Activated effector memory CD4-positive, alpha-beta T cell treated with anti-CD3 and anti-CD28 coated beads, Interleukin-2, amount 50 U/mL, for 16 hours (primary cell): Measurements from ENCODE around the gene PUS1.

ENCODE experiments used
- DNase-seq: peaks from one replicate; pipeline ENCODE4 v3.0.0-alpha.2; 2020

Gene PUS1

DNA sequence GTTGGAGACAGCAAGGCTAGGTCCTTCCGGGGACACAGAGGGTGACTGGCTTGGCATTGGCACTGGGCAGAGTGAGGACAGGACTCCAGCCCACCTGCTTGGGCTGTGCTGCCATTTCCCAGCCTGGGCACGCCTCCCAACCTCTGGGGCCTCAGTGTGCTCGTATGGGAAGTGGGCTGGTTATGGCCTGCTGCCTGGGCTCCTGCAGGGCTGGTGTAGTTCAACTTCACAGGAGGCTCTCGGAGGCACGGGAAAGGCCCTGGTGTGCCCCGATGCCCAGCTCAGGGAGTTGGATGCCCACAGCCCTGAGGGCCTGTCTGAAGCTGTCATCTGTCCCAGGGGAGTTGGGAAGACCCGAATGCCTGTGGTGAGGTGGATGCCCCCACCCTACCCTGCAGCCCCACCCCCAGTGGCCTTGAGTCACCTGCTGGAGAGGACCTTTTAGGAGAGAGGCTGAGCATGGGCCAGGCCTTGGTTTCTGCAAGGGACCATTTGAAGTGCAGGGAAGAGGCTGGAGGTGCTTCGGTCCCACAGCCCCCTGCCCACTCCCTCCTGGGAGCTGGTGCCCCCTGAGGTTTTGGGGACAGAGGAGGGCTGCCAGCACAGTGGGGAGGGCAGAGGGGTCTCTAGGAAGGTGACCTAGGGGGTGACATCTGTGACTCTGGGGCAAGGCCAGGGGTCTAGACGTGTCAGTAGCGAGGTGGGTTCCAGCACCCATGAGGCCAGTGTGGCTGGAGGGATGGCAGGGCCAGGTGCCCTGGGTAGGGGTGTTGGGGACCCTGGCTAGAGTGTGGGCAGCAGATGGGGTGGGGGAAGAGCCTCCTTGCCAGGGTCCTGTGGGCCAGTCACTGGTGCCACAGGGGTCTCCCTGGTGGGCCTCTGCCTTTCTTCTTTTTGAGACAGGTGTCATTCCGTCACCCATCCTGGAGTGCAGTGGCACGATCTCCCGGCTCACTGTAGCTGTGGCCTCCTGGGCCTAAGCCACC is 25.5 kb upstream of the PUS1 start:
- no peak for DNase-seq

DNA sequence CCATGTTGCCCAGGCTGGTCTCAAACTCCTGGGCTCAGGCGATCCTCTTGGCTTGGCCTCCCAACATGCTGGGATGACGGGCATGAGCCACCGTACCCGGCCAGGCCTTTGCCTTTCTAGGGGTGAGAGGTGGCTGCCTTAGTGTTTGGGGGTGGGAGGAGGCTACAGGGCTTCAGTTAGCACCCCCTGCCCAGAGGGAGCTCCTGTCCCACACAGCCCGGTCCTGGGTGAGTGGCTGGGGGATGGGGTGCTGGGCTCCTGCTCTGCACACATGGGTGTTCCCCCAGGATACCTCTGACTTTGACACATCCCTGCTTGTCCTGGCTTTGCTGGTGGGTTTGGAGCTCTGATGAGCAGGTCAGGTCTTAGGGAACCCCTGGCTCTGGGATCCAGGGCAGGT is 24.7 kb upstream of the PUS1 start:
- no peak for DNase-seq

- no peak for DNase-seq
Observed at GRCh38 chr12:131905081-131905629, 23.9 kb upstream of the PUS1 start.

DNA sequence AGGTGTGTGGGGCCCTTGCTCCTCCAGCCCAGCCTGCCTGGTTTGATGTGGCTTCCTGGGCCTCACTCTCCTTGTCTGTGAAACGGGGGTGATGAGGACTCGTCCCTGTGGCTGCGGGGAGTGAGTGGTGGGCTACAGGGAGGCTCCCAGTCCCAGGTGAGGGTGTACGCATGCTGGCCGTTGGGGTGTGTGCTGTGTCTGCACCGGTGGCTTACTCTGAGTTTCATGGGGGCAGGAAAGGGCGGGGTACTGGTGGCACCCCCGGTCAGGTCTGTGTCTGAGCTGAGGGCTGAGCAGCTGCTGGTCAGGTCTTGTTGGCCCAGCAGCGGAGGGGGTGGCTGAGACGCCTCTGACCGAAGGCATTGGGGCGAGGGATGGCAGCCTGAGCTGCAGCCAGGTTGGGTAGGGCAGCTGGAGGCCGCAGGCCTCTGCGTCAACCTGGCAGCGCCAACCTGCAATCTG is 23.4 kb upstream of the PUS1 start:
- no peak for DNase-seq

DNA sequence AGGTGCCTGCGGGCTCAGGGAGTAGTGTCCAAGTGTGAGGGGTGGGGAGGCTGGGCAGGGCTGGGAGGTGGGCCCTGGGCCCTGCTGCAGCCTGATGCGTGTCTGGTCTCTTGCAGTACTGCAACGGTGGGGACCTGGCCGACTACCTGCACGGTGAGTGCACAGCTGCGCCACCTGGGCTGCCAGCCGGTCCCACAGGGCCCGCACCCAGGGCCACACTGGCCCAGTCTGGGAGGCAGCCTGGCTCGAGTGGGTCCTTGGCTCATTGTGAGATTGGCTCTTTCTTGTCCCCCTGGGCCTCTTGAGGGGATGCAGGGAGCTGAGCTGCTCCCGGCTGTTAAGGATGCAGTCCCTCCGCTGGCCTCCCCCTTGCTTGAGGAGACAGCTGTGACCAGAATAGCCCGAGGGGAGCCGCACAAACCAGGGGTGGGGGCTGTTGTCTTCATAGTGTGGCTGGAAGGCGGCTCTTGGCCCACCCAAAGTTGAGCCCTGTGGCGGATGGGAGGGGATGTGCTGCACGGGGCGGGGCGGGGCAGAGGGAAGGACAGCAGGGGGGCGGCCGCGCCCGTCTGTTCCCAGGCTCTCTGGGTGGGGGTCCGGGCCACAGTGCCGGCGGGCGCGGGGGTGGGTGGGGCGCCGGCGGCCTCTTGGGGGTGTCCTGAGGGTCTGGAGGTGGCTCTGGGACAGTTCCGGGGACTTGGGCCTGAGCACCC is 21.5 kb upstream of the PUS1 start:
- DNase-seq, result no peak

GRCh38 chr12:131908092-131909080 is 20.7 kb upstream of the PUS1 start:
- DNase-seq, result no peak

DNA sequence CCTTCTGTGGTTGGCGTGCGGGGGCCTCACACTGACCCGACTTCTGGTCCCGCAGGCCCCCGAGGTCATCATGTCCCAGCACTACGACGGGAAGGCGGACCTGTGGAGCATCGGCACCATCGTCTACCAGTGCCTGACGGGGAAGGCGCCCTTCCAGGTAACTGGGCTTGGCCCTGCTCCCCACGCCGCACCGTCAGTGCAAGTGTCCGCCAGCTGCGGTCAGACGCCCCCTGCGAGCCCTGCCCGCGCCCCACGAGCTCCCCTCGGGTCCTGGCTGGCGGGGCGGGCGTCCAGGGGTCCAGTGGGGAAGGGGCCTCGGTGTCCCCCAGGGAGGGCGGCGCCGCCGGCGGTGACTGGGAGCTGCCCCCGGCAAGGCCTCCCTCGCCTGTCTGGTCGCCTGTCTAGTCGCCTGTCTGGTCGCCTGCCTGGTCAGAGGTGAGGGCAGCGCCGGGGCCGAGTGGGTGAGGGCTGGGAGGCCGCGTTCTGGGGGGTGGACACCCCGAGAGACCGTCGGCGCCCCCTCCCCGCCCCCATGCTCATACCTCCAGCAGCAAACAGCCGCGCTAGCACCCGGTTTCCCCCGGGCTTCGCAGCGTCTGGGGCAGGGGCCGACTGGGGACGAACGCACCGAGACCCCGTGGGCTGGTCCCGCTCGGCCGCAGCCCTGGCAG is 19.9 kb upstream of the PUS1 start:
- no peak for DNase-seq

DNA sequence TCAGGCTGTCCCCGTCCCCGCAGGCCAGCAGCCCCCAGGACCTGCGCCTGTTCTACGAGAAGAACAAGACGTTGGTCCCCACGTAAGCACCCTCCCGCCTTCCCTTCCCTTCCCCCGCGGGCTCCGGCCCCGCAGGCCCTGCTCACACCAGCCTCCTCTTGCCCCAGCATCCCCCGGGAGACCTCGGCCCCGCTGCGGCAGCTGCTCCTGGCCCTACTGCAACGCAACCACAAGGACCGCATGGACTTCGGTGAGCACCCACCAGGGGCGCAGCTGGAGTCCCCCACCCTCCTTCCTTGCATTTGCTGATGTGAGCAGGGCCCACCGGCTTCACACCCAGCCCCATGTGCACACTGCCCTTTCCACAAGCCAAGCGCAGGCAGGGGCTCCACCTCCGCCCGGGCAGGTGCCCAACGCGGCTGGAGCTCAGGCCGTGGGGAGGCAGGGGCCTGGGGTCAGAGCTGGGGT is 19.3 kb upstream of the PUS1 start:
- DNase-seq, result no peak

- no peak for DNase-seq
Observed at GRCh38 chr12:131910302-131911027, 18.6 kb upstream of the PUS1 start.

GRCh38 chr12:131911028-131911650 is 17.9 kb upstream of the PUS1 start:
- DNase-seq, result no peak

DNA sequence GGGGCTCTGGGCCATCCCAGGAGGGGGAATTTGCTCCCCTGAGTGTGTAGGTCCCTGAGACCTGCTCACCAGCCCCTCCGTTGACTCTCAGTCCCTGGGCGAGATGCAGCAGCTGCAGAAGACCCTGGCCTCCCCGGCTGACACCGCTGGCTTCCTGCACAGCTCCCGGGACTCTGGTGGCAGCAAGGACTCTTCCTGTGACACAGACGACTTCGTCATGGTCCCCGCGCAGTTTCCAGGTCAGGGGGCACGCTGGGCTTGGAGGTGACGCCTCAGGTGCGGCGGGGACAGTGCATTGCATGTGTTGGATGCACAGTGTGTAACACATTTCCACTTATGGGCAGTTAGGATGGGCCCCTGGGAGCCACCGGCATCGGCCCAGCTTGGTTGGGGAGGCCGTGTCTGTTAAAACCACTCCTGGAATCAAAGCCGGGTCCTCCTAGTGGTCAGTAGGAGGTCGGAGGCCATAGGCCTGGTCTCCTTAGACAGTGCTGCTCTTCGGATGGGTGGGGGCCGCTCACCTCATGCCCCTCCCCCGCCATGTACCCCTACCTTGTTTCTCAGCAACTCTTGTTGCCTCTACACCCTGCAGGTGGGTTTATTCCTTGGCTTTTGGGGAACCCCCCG is 17.1 kb upstream of the PUS1 start:
- no peak for DNase-seq

- no peak for DNase-seq
Observed at GRCh38 chr12:131912518-131913274, 16.4 kb upstream of the PUS1 start.

GRCh38 chr12:131913666-131914065 is 15.4 kb upstream of the PUS1 start:
- no peak for DNase-seq

GRCh38 chr12:131914179-131914702 is 14.8 kb upstream of the PUS1 start:
- no peak for DNase-seq

DNA sequence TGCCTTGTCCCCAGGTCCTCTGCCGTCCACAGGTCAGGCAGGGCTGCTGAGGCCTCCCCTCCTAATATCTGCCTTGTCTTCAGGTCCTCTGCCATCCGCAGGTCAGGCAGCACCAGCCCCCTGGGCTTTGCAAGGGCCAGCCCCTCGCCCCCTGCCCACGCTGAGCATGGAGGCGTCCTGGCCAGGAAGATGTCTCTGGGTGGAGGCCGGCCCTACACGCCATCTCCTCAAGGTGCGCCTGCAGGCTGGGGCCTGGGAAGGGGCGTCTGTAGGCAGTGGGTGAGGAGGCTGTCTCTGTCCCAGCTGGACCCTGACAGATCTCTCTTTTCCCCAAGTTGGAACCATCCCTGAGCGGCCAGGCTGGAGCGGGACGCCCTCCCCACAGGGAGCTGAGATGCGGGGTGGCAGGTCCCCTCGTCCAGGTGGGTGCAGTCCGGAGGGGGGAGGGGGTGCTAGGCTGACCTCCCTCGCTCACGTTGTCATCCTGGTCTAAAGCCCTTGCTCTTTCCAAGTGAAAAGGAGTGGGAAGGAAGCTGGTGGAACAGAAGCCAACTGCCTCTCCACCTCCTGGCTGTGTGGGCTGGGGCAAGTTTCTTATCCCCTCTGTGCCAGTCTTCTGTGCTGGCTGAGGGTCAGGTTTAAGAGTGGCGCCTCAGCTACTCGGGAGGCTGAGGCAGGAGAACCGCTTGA is 13.9 kb upstream of the PUS1 start:
- no peak for DNase-seq

DNA sequence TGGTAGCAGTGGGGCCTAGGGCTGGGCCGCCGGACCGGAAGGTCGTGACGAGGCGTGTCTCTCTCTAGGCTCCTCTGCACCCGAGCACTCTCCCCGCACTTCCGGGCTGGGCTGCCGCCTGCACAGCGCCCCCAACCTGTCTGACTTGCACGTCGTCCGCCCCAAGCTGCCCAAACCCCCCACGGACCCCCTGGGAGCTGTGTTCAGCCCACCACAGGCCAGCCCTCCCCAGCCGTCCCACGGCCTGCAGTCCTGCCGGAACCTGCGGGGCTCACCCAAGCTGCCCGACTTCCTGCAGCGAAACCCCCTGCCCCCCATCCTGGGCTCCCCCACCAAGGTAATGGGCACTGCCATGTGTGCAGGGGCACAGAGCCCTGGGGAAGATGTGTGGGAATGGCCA is 13.3 kb upstream of the PUS1 start:
- no peak for DNase-seq

- no peak for DNase-seq
Observed at GRCh38 chr12:131916306-131917138, 12.6 kb upstream of the PUS1 start.
